GM23338 (cell line): ENCODE measurements around the gene TSHZ2. TPM values are rescaled to one million over a fixed set of nuclear protein-coding genes. Genes with fewer than 3 reads are reported as not detected.

Experiments used
- ATAC-seq: fragments of 200-7000 bp; cut with Tn5 transposase; 3 replicates; pipeline ENCODE4 v1.9.1; 2020
- DNase-seq: peaks from one replicate; pipeline ENCODE4 v3.0.0-alpha.2; 2015; ENCODE audit warnings: low spot score
- H2AFZ ChIP-seq: fragments of 200-600 bp; sonication (generic); 2 replicates; pipeline ENCODE4 v1.8.0; 2016; ENCODE audit warnings: antibody characterized with exemption, mild to moderate bottlenecking, moderate library complexity
- H3F3A ChIP-seq: fragments of 200-600 bp; sonication (generic); replicated peaks from 2 replicates; pipeline ENCODE4 v1.8.0; 2017; ENCODE audit warnings: antibody characterized with exemption, mixed run types, low read depth
- H3K27ac ChIP-seq: fragments of 200-600 bp; sonication (generic); 2 replicates; pipeline ENCODE4 v1.6.1; 2016; ENCODE audit warnings: low read depth
- H3K27me3 ChIP-seq: fragments of 200-600 bp; sonication (generic); 2 replicates; pipeline ENCODE4 v1.8.0; 2016; ENCODE audit warnings: mild to moderate bottlenecking, mixed run types, moderate library complexity; ENCODE audit not compliant: insufficient read depth
- H3K36me3 ChIP-seq: fragments of 200-600 bp; sonication (generic); 2 replicates; pipeline ENCODE4 v1.8.0; 2016; ENCODE audit warnings: mild to moderate bottlenecking; ENCODE audit not compliant: insufficient read depth
- H3K4me1 ChIP-seq: fragments of 200-600 bp; sonication (generic); 2 replicates; pipeline ENCODE4 v1.8.0; 2016; ENCODE audit warnings: mild to moderate bottlenecking, moderate library complexity; ENCODE audit not compliant: insufficient read depth
- H3K4me2 ChIP-seq: fragments of 200-600 bp; sonication (generic); 2 replicates; pipeline ENCODE4 v1.7.1; 2017; ENCODE audit warnings: mixed run types
- H3K4me3 ChIP-seq: fragments of 200-600 bp; sonication (generic); 2 replicates; pipeline ENCODE4 v1.6.1; 2016; ENCODE audit warnings: mixed run types
- H3K79me2 ChIP-seq: fragments of 200-600 bp; sonication (generic); replicated peaks from 2 replicates; pipeline ENCODE4 v1.8.0; 2017; ENCODE audit warnings: mild to moderate bottlenecking; ENCODE audit not compliant: insufficient read depth
- H3K9me2 ChIP-seq: fragments of 200-600 bp; sonication (generic); 2 replicates; pipeline ENCODE4 v1.8.0; 2017; ENCODE audit not compliant: insufficient read depth
- H4K20me1 ChIP-seq: fragments of 200-600 bp; sonication (generic); replicated peaks from 2 replicates; pipeline ENCODE4 v1.8.0; 2017; ENCODE audit warnings: mild to moderate bottlenecking; ENCODE audit not compliant: insufficient read depth
- H3K27ac Mint-ChIP-seq: 2 replicates; pipeline ENCODE4 v1.8.0; 2020; ENCODE audit warnings: inconsistent platforms, mild to moderate bottlenecking, moderate library complexity, mixed read lengths
- H3K27me3 Mint-ChIP-seq: 3 replicates; pipeline ENCODE4 v1.8.0; 2022; ENCODE audit warnings: low read depth, mild to moderate bottlenecking, moderate library complexity, mixed read lengths, inconsistent platforms; ENCODE audit not compliant: insufficient read depth, poor library complexity
- H3K36me3 Mint-ChIP-seq: 3 replicates; pipeline ENCODE4 v1.8.0; 2021; ENCODE audit warnings: low read depth, mild to moderate bottlenecking, inconsistent platforms, moderate library complexity, mixed read lengths
- H3K4me1 Mint-ChIP-seq: 3 replicates; pipeline ENCODE4 v1.8.0; 2020; ENCODE audit warnings: mild to moderate bottlenecking, inconsistent platforms, mixed read lengths
- H3K4me3 Mint-ChIP-seq: 3 replicates; pipeline ENCODE4 v1.8.0; 2021; ENCODE audit warnings: moderate library complexity, mild to moderate bottlenecking, inconsistent platforms, mixed read lengths
- H3K9me3 Mint-ChIP-seq: 3 replicates; pipeline ENCODE4 v1.8.0; 2020; ENCODE audit warnings: moderate library complexity, mild to moderate bottlenecking, inconsistent platforms, mixed read lengths
- EZH2 ChIP-seq: fragments of 200-600 bp; sonication (generic); IDR thresholded peaks from one replicate; pipeline ENCODE4 v1.8.0; 2017; ENCODE audit warnings: antibody characterized with exemption, mild to moderate bottlenecking, low read depth; ENCODE audit not compliant: unreplicated experiment
- EZH2phosphoT487 ChIP-seq: fragments of 200-600 bp; sonication (generic); IDR thresholded peaks from one replicate; pipeline ENCODE4 v1.8.1; 2018; ENCODE audit warnings: antibody characterized with exemption; ENCODE audit not compliant: unreplicated experiment
- JUNB ChIP-seq: IDR thresholded peaks from one replicate; pipeline ENCODE4 v1.6.1; 2016; ENCODE audit warnings: antibody characterized with exemption; ENCODE audit not compliant: unreplicated experiment
- NANOG ChIP-seq: IDR thresholded peaks from 2 replicates; pipeline ENCODE4 v1.6.1; 2016; ENCODE audit warnings: antibody characterized with exemption, borderline replicate concordance
- POLR2AphosphoS5 ChIP-seq: IDR thresholded peaks from 2 replicates; pipeline ENCODE4 v1.6.1; 2016; ENCODE audit warnings: antibody characterized with exemption, low read depth
- STAT1 ChIP-seq: IDR thresholded peaks from one replicate; pipeline ENCODE4 v1.6.1; 2016; ENCODE audit warnings: antibody characterized with exemption; ENCODE audit not compliant: unreplicated experiment
- ZNF114 ChIP-seq: fragments of 250-450 bp; sonication (Bioruptor Pico); IDR thresholded peaks from 2 replicates; pipeline ENCODE4 v1.5.0; 2020; ENCODE audit warnings: mild to moderate bottlenecking, moderate library complexity
- polyA plus RNA-seq: library from polyadenylated mRNA; unstranded; fragments of >200 nt; fragmentation: Nextera tagmentation; extraction: Ambion mirVana; gene quantifications from 2 replicates; pipeline ENCODE4 v1.2.1, GENCODE V29; 2016
- total RNA-seq: library from RNA; depleted of rRNA; stranded (reverse); fragments of >200 nt; shearing (Covaris generic); gene quantifications from 2 replicates; pipeline ENCODE4 v1.2.3, GENCODE V29; 2014
- TF ChIP-seq, protein P1 (sequence below): fragments of 250-450 bp; sonication (Bioruptor Pico); IDR thresholded peaks from 2 replicates; pipeline ENCODE4 v1.5.0; 2020; ENCODE audit warnings: mild to moderate bottlenecking, moderate library complexity
- TF ChIP-seq, protein P2 (sequence below), 2 experiments: fragments of 200-600 bp in 1 of 2; sonication (generic) in 1 of 2; conservative IDR thresholded peaks; 2 replicates each; pipeline versions ENCODE4 v1.5.1 to v1.6.1; 2016 to 2017; ENCODE audit warnings: antibody characterized with exemption in 2 of 2, low read depth in 2 of 2, mild to moderate bottlenecking in 2 of 2, moderate library complexity in 1 of 2
- TF ChIP-seq, protein P3 (sequence below): IDR thresholded peaks from one replicate; pipeline ENCODE4 v1.6.1; 2018; ENCODE audit warnings: antibody characterized with exemption; ENCODE audit not compliant: unreplicated experiment

TSHZ2 gene
- total and polyA plus RNA-seq, 2 experiments from 2014 or later: 0.49 to 1.3 TPM

DNA sequence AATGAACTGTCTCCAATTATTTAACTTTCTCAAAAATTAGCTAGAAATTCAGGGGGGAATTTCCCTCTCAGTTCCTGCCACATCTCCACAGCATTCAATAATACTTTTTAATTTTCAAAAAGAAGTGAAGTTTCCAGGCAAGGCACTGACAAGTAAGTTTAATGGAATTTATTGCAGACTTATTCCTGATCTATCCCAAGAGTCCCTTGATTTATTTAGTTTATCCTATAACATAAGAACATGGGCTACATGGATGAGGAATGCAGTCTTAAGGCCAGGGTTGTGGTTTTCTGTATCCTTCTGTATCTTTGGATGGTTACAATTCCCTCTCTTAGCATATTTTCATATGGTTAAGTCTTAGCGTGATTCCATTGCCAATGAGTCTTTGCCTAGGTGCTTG is 126.5 kb downstream of the TSHZ2 start:
- Histone ChIP-seq H3F3A (no peaks in the 10 kb centered on the region), H3K36me3 (no peaks in the 10 kb centered on the region), H3K27ac (no peak overlapping the region), H3K4me1 (no peaks in the 10 kb centered on the region), H2AFZ (no peak overlapping the region), H4K20me1 (no peaks in the 10 kb centered on the region), H3K4me2 (no peak overlapping the region), H3K27me3 (no peaks in the 10 kb centered on the region), H3K79me2 (no peaks in the 10 kb centered on the region), H3K4me3 (no peak overlapping the region), H3K9me2 (no peaks in the 10 kb centered on the region; the same call in 1 of the 2 replicates)
- ATAC-seq (no peak), DNase-seq (no peak)
- Mint-ChIP-seq H3K27me3 (peaks cover 5% of the 10 kb centered on the region), H3K4me3 (no peak overlapping the region), H3K27ac (no peak overlapping the region), H3K36me3 (no peaks in the 10 kb centered on the region), H3K9me3 (no peaks in the 10 kb centered on the region), H3K4me1 (peaks cover 7% of the 10 kb centered on the region; the same call in 2 of the 3 replicates)
- TF ChIP-seq ZNF114 (CRISPR knock-in tag): no peak
- TF ChIP-seq, protein P1, sequence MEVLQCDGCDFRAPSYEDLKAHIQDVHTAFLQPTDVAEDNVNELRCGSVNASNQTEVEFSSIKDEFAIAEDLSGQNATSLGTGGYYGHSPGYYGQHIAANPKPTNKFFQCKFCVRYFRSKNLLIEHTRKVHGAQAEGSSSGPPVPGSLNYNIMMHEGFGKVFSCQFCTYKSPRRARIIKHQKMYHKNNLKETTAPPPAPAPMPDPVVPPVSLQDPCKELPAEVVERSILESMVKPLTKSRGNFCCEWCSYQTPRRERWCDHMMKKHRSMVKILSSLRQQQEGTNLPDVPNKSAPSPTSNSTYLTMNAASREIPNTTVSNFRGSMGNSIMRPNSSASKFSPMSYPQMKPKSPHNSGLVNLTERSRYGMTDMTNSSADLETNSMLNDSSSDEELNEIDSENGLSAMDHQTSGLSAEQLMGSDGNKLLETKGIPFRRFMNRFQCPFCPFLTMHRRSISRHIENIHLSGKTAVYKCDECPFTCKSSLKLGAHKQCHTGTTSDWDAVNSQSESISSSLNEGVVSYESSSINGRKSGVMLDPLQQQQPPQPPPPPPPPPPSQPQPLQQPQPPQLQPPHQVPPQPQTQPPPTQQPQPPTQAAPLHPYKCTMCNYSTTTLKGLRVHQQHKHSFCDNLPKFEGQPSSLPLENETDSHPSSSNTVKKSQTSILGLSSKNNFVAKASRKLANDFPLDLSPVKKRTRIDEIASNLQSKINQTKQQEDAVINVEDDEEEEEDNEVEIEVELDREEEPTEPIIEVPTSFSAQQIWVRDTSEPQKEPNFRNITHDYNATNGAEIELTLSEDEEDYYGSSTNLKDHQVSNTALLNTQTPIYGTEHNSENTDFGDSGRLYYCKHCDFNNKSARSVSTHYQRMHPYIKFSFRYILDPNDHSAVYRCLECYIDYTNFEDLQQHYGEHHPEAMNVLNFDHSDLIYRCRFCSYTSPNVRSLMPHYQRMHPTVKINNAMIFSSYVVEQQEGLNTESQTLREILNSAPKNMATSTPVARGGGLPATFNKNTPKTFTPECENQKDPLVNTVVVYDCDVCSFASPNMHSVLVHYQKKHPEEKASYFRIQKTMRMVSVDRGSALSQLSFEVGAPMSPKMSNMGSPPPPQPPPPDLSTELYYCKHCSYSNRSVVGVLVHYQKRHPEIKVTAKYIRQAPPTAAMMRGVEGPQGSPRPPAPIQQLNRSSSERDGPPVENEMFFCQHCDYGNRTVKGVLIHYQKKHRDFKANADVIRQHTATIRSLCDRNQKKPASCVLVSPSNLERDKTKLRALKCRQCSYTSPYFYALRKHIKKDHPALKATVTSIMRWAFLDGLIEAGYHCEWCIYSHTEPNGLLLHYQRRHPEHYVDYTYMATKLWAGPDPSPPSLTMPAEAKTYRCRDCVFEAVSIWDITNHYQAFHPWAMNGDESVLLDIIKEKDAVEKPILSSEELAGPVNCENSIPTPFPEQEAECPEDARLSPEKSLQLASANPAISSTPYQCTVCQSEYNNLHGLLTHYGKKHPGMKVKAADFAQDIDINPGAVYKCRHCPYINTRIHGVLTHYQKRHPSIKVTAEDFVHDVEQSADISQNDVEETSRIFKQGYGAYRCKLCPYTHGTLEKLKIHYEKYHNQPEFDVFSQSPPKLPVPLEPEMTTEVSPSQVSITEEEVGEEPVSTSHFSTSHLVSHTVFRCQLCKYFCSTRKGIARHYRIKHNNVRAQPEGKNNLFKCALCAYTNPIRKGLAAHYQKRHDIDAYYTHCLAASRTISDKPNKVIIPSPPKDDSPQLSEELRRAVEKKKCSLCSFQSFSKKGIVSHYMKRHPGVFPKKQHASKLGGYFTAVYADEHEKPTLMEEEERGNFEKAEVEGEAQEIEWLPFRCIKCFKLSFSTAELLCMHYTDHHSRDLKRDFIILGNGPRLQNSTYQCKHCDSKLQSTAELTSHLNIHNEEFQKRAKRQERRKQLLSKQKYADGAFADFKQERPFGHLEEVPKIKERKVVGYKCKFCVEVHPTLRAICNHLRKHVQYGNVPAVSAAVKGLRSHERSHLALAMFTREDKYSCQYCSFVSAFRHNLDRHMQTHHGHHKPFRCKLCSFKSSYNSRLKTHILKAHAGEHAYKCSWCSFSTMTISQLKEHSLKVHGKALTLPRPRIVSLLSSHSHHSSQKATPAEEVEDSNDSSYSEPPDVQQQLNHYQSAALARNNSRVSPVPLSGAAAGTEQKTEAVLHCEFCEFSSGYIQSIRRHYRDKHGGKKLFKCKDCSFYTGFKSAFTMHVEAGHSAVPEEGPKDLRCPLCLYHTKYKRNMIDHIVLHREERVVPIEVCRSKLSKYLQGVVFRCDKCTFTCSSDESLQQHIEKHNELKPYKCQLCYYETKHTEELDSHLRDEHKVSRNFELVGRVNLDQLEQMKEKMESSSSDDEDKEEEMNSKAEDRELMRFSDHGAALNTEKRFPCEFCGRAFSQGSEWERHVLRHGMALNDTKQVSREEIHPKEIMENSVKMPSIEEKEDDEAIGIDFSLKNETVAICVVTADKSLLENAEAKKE (CRISPR knock-in tag): no peak
- TF ChIP-seq, protein P2, sequence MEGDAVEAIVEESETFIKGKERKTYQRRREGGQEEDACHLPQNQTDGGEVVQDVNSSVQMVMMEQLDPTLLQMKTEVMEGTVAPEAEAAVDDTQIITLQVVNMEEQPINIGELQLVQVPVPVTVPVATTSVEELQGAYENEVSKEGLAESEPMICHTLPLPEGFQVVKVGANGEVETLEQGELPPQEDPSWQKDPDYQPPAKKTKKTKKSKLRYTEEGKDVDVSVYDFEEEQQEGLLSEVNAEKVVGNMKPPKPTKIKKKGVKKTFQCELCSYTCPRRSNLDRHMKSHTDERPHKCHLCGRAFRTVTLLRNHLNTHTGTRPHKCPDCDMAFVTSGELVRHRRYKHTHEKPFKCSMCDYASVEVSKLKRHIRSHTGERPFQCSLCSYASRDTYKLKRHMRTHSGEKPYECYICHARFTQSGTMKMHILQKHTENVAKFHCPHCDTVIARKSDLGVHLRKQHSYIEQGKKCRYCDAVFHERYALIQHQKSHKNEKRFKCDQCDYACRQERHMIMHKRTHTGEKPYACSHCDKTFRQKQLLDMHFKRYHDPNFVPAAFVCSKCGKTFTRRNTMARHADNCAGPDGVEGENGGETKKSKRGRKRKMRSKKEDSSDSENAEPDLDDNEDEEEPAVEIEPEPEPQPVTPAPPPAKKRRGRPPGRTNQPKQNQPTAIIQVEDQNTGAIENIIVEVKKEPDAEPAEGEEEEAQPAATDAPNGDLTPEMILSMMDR (conservative IDR thresholded peaks at IDR 0.05; ENCODE audit: low read depth in 2 of 2): no peak
- TF ChIP-seq POLR2AphosphoS5: no peak
- TF ChIP-seq STAT1: no peak
- TF ChIP-seq NANOG: no peak
- no peak for TF ChIP-seq EZH2phosphoT487
- TF ChIP-seq, protein P3, sequence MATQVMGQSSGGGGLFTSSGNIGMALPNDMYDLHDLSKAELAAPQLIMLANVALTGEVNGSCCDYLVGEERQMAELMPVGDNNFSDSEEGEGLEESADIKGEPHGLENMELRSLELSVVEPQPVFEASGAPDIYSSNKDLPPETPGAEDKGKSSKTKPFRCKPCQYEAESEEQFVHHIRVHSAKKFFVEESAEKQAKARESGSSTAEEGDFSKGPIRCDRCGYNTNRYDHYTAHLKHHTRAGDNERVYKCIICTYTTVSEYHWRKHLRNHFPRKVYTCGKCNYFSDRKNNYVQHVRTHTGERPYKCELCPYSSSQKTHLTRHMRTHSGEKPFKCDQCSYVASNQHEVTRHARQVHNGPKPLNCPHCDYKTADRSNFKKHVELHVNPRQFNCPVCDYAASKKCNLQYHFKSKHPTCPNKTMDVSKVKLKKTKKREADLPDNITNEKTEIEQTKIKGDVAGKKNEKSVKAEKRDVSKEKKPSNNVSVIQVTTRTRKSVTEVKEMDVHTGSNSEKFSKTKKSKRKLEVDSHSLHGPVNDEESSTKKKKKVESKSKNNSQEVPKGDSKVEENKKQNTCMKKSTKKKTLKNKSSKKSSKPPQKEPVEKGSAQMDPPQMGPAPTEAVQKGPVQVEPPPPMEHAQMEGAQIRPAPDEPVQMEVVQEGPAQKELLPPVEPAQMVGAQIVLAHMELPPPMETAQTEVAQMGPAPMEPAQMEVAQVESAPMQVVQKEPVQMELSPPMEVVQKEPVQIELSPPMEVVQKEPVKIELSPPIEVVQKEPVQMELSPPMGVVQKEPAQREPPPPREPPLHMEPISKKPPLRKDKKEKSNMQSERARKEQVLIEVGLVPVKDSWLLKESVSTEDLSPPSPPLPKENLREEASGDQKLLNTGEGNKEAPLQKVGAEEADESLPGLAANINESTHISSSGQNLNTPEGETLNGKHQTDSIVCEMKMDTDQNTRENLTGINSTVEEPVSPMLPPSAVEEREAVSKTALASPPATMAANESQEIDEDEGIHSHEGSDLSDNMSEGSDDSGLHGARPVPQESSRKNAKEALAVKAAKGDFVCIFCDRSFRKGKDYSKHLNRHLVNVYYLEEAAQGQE: no peak
- no peak for TF ChIP-seq JUNB
- no peak for TF ChIP-seq EZH2
